Stimulated activated CD8-positive, alpha-beta memory T cell treated with anti-CD3 and anti-CD28 coated beads, Interleukin-7, amount 100 ng/mL, for 48 hours (primary cell): Measurements from ENCODE around the gene MED1.

Source experiments
- DNase-seq, 2 donors: peaks; one replicate each; pipeline ENCODE4 v3.0.0-alpha.2; 2020; ENCODE audit warnings: low read depth in 1 of 2; ENCODE audit errors: extremely low read depth in 1 of 2

MED1 gene

DNA sequence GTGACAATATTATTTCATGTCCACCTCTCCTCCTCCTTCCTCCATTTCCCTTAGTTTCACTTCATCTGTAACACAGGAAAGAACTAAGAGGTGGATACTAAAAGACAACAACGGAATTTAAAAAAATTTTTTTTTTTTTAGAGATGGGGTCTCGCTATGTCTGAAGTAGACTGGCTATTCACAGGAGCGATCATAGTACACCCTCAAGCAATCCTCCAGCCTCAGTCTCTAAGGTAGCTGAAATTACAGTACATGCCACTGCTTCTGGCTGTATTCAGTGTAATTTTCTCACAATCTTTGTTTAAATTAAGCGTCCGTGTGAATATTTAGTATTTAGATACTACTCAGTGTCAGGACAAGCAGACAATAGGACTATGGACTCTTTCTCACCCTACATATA lies 85.2 kb downstream of the MED1 start:
- DNase-seq, result no peak

DNA sequence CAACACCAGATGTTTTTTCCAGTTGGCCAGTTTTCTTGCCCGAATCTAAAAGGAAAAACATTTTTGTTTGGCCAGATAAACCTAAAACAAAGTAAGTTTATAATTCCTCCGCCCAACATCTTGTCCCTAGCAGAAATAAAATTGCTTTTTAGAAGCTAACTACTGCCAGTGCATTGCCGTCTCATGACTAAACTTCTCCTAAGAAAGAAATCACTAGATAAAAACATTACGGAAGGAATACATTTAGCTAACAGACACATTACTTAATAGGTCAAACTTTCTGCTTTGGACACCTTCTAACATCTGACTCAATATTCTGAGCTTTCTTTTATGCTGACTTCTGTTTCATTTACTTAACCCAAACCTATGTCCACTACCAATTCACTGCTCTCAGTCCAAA lies 85.8 kb downstream of the MED1 start:
- DNase-seq, result no peak

GRCh38 chr17:39364236-39365025 lies 86.6 kb downstream of the MED1 start:
- DNase-seq, result no peak

DNA sequence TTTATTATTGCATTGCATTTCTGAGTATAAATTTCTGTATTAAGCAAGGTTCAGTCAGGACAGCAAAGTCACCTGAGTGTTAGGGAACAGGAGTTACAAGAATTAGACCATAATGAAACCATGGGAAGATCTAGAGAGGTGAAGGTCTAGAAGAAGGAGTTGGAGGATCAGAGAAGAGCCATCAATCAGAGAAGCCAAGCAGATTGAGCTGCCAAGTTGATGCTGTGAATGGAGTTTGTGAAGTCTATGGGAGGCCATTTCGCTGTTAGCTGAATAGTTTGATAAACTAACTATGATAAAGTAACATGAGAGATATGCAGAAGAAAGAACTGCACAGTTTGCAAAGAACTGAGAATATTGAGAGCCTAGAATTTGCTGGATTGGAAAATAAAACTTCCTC lies 90.0 kb downstream of the MED1 start:
- DNase-seq, result no peak

DNA sequence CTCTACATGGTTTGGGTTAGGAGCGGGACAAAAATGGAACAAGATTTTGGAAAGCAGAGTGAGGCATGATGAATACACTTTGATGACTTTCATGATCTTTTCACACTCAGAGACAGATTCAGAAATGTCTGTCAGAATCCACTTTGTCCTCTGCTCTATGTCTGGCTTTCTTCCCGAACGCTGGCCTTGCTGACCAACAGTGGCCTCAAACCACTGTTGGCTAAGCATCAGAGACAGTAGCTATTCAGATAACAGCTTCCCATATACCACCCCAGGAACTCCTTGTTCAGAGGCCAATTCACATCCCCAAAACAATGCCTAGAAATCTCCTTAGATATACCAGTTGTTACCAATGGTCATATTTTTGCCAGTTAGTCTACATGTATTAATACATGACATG lies 90.5 kb downstream of the MED1 start:
- DNase-seq, result no peak

DNA sequence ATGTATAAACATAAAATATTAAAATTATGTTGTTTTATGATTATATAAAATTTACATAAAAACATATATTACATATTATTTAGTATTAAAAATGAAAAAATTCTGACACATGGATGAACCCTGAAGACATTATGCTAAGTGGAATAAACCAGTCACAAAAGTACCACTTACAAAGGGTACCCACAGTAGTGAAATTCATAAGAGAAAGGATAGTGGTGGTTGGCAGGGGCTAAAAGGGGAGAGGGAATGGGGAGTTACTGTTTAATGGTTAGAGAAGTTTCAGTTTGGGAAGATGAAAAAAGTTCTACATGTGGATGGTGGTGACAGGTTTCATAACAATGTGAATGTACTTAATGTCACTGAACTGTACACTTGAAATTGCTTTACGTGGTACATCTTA lies 91.1 kb downstream of the MED1 start:
- DNase-seq, result no peak

DNA sequence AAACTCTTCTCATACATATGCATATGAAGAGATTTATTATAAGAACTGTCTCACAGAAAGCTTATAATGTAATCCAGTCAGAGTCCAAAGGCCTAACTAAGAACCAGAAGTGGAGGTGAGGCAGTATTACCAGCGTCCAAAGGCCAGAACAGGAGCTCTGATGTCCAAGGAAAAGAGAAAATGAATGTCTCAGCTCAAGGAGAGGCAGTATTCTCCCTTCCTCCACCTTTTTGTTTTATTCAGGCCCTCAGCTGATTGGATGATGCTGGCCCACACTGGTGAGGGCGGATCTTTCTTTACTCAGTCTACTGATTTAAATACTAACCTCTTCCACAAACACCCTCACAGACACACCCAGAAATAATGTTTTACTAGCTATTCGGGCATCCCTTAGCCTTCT lies 93.1 kb downstream of the MED1 start:
- no peak for DNase-seq

GRCh38 chr17:39357488-39357887 lies 93.6 kb downstream of the MED1 start:
- DNase-seq, result no peak
